ENCODE results near the gene PKP3. TPM values are rescaled to one million over a fixed set of nuclear protein-coding genes. Genes with fewer than 3 reads are reported as not detected.
"Not testable (repeated sequence)": the region's sequence is repeated elsewhere in the genome, so short reads cannot be mapped to it uniquely, and the experiment has no call there.

Gene PKP3
- total RNA-seq, 1 donor from 2014 or later: 23.9 TPM

- Histone ChIP-seq H3K36me3 (ENCODE audit: control insufficient read depth, insufficient read depth, low read length) (no peaks in the 10 kb centered on the region), H3K27me3 (ENCODE audit: control insufficient read depth, insufficient read depth, low read length) (no peaks in the 10 kb centered on the region), H3K4me3 (ENCODE audit: low read depth, low read length) (no peak overlapping the region)
- DNase-seq (ENCODE audit: low read depth): no peak
- no peak for TF ChIP-seq CTCF (IDR thresholded peaks at IDR 0.05; ENCODE audit: insufficient read depth, low read length, poor library complexity, severe bottlenecking)
Observed at GRCh38 chr11:433111-433510, 39.1 kb downstream of the PKP3 start.

GRCh38 chr11:433641-434040 lies 39.6 kb downstream of the PKP3 start:
- no peak overlapping the region for H3K4me3 ChIP-seq (ENCODE audit: low read depth, low read length)
- no peaks in the 10 kb centered on the region for H3K36me3 ChIP-seq (ENCODE audit: control insufficient read depth, insufficient read depth, low read length)
- no peaks in the 10 kb centered on the region for H3K27me3 ChIP-seq (ENCODE audit: control insufficient read depth, insufficient read depth, low read length)
- DNase-seq (ENCODE audit: low read depth): no peak
- TF ChIP-seq CTCF (IDR thresholded peaks at IDR 0.05; ENCODE audit: insufficient read depth, low read length, poor library complexity, severe bottlenecking): no peak

GRCh38 chr11:434496-434895 lies 40.5 kb downstream of the PKP3 start:
- Histone ChIP-seq H3K36me3 (ENCODE audit: control insufficient read depth, insufficient read depth, low read length) (no peaks in the 10 kb centered on the region), H3K27me3 (ENCODE audit: control insufficient read depth, insufficient read depth, low read length) (no peaks in the 10 kb centered on the region), H3K4me3 (ENCODE audit: low read depth, low read length) (no peak overlapping the region)
- TF ChIP-seq CTCF (IDR thresholded peaks at IDR 0.05; ENCODE audit: insufficient read depth, low read length, poor library complexity, severe bottlenecking): no peak
- DNase-seq (ENCODE audit: low read depth): no peak

GRCh38 chr11:434999-435740 lies 41.2 kb downstream of the PKP3 start:
- DNase-seq (ENCODE audit: low read depth); H3K36me3 ChIP-seq (ENCODE audit: control insufficient read depth, insufficient read depth, low read length); H3K4me3 ChIP-seq (ENCODE audit: low read depth, low read length); H3K27me3 ChIP-seq (ENCODE audit: control insufficient read depth, insufficient read depth, low read length): not testable (repeated sequence)

- no peak for DNase-seq (ENCODE audit: low read depth)
- no peak for TF ChIP-seq CTCF (IDR thresholded peaks at IDR 0.05; ENCODE audit: insufficient read depth, low read length, poor library complexity, severe bottlenecking)
- Histone ChIP-seq H3K4me3 (ENCODE audit: low read depth, low read length) (no peak overlapping the region), H3K27me3 (ENCODE audit: control insufficient read depth, insufficient read depth, low read length) (peaks cover 2% of the 10 kb centered on the region), H3K36me3 (ENCODE audit: control insufficient read depth, insufficient read depth, low read length) (no peaks in the 10 kb centered on the region)
Observed at GRCh38 chr11:437228-437870, 43.3 kb downstream of the PKP3 start.

- no peak for TF ChIP-seq CTCF (IDR thresholded peaks at IDR 0.05; ENCODE audit: insufficient read depth, low read length, poor library complexity, severe bottlenecking)
- no peaks in the 10 kb centered on the region for H3K36me3 ChIP-seq (ENCODE audit: control insufficient read depth, insufficient read depth, low read length)
Observed at GRCh38 chr11:438101-438844, 44.3 kb downstream of the PKP3 start.

More at GRCh38 chr11:438101-438844, 44.3 kb downstream of the PKP3 start:
- Histone ChIP-seq H3K4me3 (ENCODE audit: low read depth, low read length) (no peak overlapping the region), H3K27me3 (ENCODE audit: control insufficient read depth, insufficient read depth, low read length) (peaks cover 2% of the 10 kb centered on the region)
- no peak for DNase-seq (ENCODE audit: low read depth)
